Measurements from ENCODE around the gene CLDN8. TPM values are rescaled to one million over a fixed set of nuclear protein-coding genes. Genes with fewer than 3 reads are reported as not detected.

Gene CLDN8
- total RNA-seq, 1 donor from 2014 or later: not detected

GRCh38 chr21:30227633-30228404 is 11.9 kb upstream of the CLDN8 start:
- Mint-ChIP-seq H3K36me3 (ENCODE audit: low read depth) (peaks cover 4% of the 10 kb centered on the region), H3K9me3 (ENCODE audit: low read depth) (peaks cover 7% of the 10 kb centered on the region), H3K4me1 (ENCODE audit: low read depth) (peaks cover 36% of the 10 kb centered on the region), H3K27ac (ENCODE audit: unreplicated experiment) (peak overlapping the region; percentile 72), H3K4me3 (ENCODE audit: unreplicated experiment) (peak overlapping the region; percentile 0), H3K27me3 (ENCODE audit: low read depth) (no peaks in the 10 kb centered on the region)
- no peak for DNase-seq (ENCODE audit: low spot score)
- no peak for TF ChIP-seq CTCF (IDR thresholded peaks at IDR 0.05)

GRCh38 chr21:30227128-30227527 is 11.2 kb upstream of the CLDN8 start:
- Mint-ChIP-seq H3K36me3 (ENCODE audit: low read depth) (peaks cover 4% of the 10 kb centered on the region), H3K4me1 (ENCODE audit: low read depth) (peaks cover 34% of the 10 kb centered on the region), H3K27me3 (ENCODE audit: low read depth) (no peaks in the 10 kb centered on the region), H3K27ac (ENCODE audit: unreplicated experiment) (peak overlapping the region; percentile 72), H3K4me3 (ENCODE audit: unreplicated experiment) (peak overlapping the region; percentile 0), H3K9me3 (ENCODE audit: low read depth) (peaks cover 5% of the 10 kb centered on the region)
- TF ChIP-seq CTCF (IDR thresholded peaks at IDR 0.05): no peak
- DNase-seq (ENCODE audit: low spot score): no peak

GRCh38 chr21:30223596-30223995 is 7.7 kb upstream of the CLDN8 start:
- Mint-ChIP-seq H3K4me1 (ENCODE audit: low read depth) (peaks cover 20% of the 10 kb centered on the region), H3K36me3 (ENCODE audit: low read depth) (peaks cover 1% of the 10 kb centered on the region), H3K27ac (ENCODE audit: unreplicated experiment) (no peak overlapping the region), H3K9me3 (ENCODE audit: low read depth) (no peaks in the 10 kb centered on the region), H3K27me3 (ENCODE audit: low read depth) (peaks cover 2% of the 10 kb centered on the region), H3K4me3 (ENCODE audit: unreplicated experiment) (no peak overlapping the region)
- no peak for TF ChIP-seq CTCF (IDR thresholded peaks at IDR 0.05)
- DNase-seq (ENCODE audit: low spot score): no peak

GRCh38 chr21:30222724-30223123 is 6.8 kb upstream of the CLDN8 start:
- no peak for DNase-seq (ENCODE audit: low spot score)
- Mint-ChIP-seq H3K9me3 (ENCODE audit: low read depth) (no peaks in the 10 kb centered on the region), H3K4me1 (ENCODE audit: low read depth) (peaks cover 13% of the 10 kb centered on the region), H3K36me3 (ENCODE audit: low read depth) (peaks cover 1% of the 10 kb centered on the region), H3K27me3 (ENCODE audit: low read depth) (peaks cover 2% of the 10 kb centered on the region), H3K4me3 (ENCODE audit: unreplicated experiment) (no peak overlapping the region), H3K27ac (ENCODE audit: unreplicated experiment) (no peak overlapping the region)
- no peak for TF ChIP-seq CTCF (IDR thresholded peaks at IDR 0.05)

- H3K27me3 Mint-ChIP-seq (ENCODE audit: low read depth): no peaks in the 10 kb centered on the region
- no peak overlapping the region for H3K27ac Mint-ChIP-seq (ENCODE audit: unreplicated experiment)
- no peak overlapping the region for H3K4me3 Mint-ChIP-seq (ENCODE audit: unreplicated experiment)
- no peaks in the 10 kb centered on the region for H3K36me3 Mint-ChIP-seq (ENCODE audit: low read depth)
- no peak for TF ChIP-seq CTCF (IDR thresholded peaks at IDR 0.05)
- no peak for DNase-seq (ENCODE audit: low spot score)
- peaks cover 6% of the 10 kb centered on the region for H3K9me3 Mint-ChIP-seq (ENCODE audit: low read depth)
- peaks cover 14% of the 10 kb centered on the region for H3K4me1 Mint-ChIP-seq (ENCODE audit: low read depth)
Observed at GRCh38 chr21:30211071-30211470, 4.8 kb downstream of the CLDN8 start.

Measured in chondrocyte (in vitro differentiated cells).